Keratinocyte (primary cell): ENCODE data around the gene BSDC1.

Source experiments
- CTCF ChIP-seq, 3 experiments: IDR thresholded peaks in 1 of 3; conservative IDR thresholded peaks in 1 of 3; optimal IDR thresholded peaks in 1 of 3; 2 replicates in 2 of 3; 3 replicates in 1 of 3; pipeline versions ENCODE3 to v1.5.1; 2011; ENCODE audit warnings: low read length in 3 of 3, mild to moderate bottlenecking in 3 of 3, moderate library complexity in 2 of 3, control low read depth in 1 of 3, inconsistent platforms in 1 of 3; ENCODE audit not compliant: insufficient read depth in 2 of 3; ENCODE audit errors: extremely low read depth in 1 of 3
- EZH2 ChIP-seq: IDR thresholded peaks from one replicate; pipeline ENCODE4 v1.6.1; 2012; ENCODE audit warnings: inconsistent platforms, mild to moderate bottlenecking, low read length, moderate library complexity

GRCh38 chr1:32349211-32349708 lies 45.0 kb downstream of the BSDC1 start:
- TF ChIP-seq CTCF (optimal IDR thresholded peaks at IDR 0.05 in 1 of 3, IDR thresholded peaks at IDR 0.05 in 1 of 3, conservative IDR thresholded peaks at IDR 0.05 in 1 of 3; ENCODE audit: extremely low read depth in 1 of 3, insufficient read depth in 2 of 3, low read length in 3 of 3) (no peak), EZH2 (no peak)
